Suppressor macrophage treated with lipopolysaccharide for 1 hour (primary cell): ENCODE data around the gene RBMX2.

Experiments
- DNase-seq, 3 donors: peaks; one replicate each; pipeline ENCODE4 v3.0.0-alpha.2; 2020 to 2022

The RBMX2 gene

GRCh38 chrX:130446974-130447373 lies 45.2 kb downstream of the RBMX2 start:
- DNase-seq = no peak
